ENCODE data around the gene DDX25. TPM values are rescaled to one million over a fixed set of nuclear protein-coding genes. Genes with fewer than 3 reads are reported as not detected.

The DDX25 gene
- total and polyA plus RNA-seq, 10 of the 15 experiments (the other 5 are each of a cell fraction or from before 2014, with no cell fraction given): 0.05 TPM; not detected in 9

DNA sequence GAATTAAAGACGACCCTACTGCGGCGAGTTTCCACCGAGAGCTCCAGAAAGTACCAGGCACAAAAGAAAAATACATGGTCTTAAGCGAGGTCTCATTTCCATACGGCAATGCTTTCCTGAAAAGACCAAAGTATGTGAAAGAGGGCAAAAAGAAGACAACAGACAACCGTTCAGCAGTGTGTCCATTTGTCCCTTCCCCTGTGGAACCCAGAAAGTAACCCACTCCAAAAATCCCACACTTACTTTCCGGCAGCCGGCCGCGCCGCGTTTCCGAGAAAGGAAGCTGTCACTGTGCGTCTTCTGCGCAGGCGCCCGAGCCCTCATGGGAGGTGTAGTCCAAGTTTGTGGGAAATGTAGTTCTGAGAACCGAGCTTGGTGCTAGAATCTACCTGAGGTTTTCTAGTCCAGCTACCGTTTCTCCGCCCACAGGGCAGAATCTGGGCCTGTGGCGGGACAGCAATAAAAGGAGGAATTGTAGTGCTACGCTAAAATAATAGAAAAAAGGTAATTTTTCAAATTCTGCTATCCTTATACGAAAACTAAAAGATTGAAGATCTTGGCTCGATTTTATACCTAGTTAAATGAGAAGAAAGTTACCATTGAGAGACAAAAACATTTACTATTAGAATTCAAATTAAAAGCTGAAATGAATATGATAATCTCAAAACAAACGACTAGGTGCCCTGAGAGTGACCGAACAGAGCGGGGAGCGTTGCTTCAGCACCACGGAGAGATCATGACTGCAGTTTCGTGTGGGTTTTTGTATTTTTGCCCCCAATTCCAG lies 1.2 kb upstream of the DDX25 start, which contains the start of gene PUS3 (continued):
- TF ChIP-seq, protein P1, sequence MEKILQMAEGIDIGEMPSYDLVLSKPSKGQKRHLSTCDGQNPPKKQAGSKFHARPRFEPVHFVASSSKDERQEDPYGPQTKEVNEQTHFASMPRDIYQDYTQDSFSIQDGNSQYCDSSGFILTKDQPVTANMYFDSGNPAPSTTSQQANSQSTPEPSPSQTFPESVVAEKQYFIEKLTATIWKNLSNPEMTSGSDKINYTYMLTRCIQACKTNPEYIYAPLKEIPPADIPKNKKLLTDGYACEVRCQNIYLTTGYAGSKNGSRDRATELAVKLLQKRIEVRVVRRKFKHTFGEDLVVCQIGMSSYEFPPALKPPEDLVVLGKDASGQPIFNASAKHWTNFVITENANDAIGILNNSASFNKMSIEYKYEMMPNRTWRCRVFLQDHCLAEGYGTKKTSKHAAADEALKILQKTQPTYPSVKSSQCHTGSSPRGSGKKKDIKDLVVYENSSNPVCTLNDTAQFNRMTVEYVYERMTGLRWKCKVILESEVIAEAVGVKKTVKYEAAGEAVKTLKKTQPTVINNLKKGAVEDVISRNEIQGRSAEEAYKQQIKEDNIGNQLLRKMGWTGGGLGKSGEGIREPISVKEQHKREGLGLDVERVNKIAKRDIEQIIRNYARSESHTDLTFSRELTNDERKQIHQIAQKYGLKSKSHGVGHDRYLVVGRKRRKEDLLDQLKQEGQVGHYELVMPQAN (conservative IDR thresholded peaks at IDR 0.05): peak; percentile 83
- peak; percentile 36; the same call in 1 of the 2 replicates for TF ChIP-seq ATF3 (IDR thresholded peaks at IDR 0.05; ENCODE audit: borderline replicate concordance, extremely low read depth, low read depth, low read length)
- no peak for TF ChIP-seq RCOR1 (conservative IDR thresholded peaks at IDR 0.05; ENCODE audit: low read depth, low read length)
- TF ChIP-seq SMAD1 (IDR thresholded peaks at IDR 0.05; ENCODE audit: low read depth, partially characterized antibody): no peak
- peak; percentile 40; the same call in 1 of the 2 replicates for TF ChIP-seq NBN (IDR thresholded peaks at IDR 0.05)
- TF ChIP-seq ZNF274 (IDR thresholded peaks at IDR 0.05; ENCODE audit: insufficient read depth, insufficient read length): no peak
- TF ChIP-seq IRF4 (IDR thresholded peaks at IDR 0.05; ENCODE audit: low read depth, low read length): 0 out of 2 replicates have a peak, but pooled peaks have one; percentile 20
- peak; percentile 85 for TF ChIP-seq GABPA (IDR thresholded peaks at IDR 0.05; ENCODE audit: low read depth)
- TF ChIP-seq ZBED1 (IDR thresholded peaks at IDR 0.05; ENCODE audit: borderline replicate concordance): no peak
- 0 out of 2 replicates have a peak, but pooled peaks have one; percentile 20 for TF ChIP-seq ZNF207 (IDR thresholded peaks at IDR 0.05; ENCODE audit: borderline replicate concordance)
- TF ChIP-seq CHD2 (IDR thresholded peaks at IDR 0.05; ENCODE audit: borderline replicate concordance, low read depth, low read length): peak; percentile 43; the same call in 1 of the 2 replicates
- TF ChIP-seq TCF12 (IDR thresholded peaks at IDR 0.05; ENCODE audit: low read depth, low read length): 0 out of 2 replicates have a peak, but pooled peaks have one; percentile 41
- TF ChIP-seq ZNF384 (IDR thresholded peaks at IDR 0.05; ENCODE audit: borderline replicate concordance, low read depth, low read length): no peak
- TF ChIP-seq RFX5 (IDR thresholded peaks at IDR 0.05; ENCODE audit: low read depth, low read length): no peak
- TF ChIP-seq BCLAF1 (IDR thresholded peaks at IDR 0.05): no peak
- TF ChIP-seq, protein P2, sequence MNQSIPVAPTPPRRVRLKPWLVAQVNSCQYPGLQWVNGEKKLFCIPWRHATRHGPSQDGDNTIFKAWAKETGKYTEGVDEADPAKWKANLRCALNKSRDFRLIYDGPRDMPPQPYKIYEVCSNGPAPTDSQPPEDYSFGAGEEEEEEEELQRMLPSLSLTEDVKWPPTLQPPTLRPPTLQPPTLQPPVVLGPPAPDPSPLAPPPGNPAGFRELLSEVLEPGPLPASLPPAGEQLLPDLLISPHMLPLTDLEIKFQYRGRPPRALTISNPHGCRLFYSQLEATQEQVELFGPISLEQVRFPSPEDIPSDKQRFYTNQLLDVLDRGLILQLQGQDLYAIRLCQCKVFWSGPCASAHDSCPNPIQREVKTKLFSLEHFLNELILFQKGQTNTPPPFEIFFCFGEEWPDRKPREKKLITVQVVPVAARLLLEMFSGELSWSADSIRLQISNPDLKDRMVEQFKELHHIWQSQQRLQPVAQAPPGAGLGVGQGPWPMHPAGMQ (IDR thresholded peaks at IDR 0.05; ENCODE audit: borderline replicate concordance): no peak
- TF ChIP-seq BMI1 (IDR thresholded peaks at IDR 0.05; ENCODE audit: borderline replicate concordance): no peak
- TF ChIP-seq GATAD2B (conservative IDR thresholded peaks at IDR 0.05; ENCODE audit: low read depth): no peak
- TF ChIP-seq MYB (IDR thresholded peaks at IDR 0.05; ENCODE audit: borderline replicate concordance, low read depth, low read length): no peak
- TF ChIP-seq CBFB (IDR thresholded peaks at IDR 0.05; ENCODE audit: low read depth): peak; percentile 45; the same call in 1 of the 2 replicates
- 0 out of 2 replicates have a peak, but pooled peaks have one; percentile 46 for TF ChIP-seq PML (IDR thresholded peaks at IDR 0.05; ENCODE audit: low read length)

Data from GM12878 (cell line).